Gastroesophageal sphincter (tissue), 3 donors: ENCODE results near the gene FEZF1.

Experiments
- CTCF ChIP-seq, 4 experiments: fragments of 200-600 bp in 2 of 4; fragments of 450-650 bp in 2 of 4; sonication (generic) in 1 of 4; IDR thresholded peaks; one replicate each; pipeline ENCODE4 v1.5.1; 2017 to 2019; ENCODE audit warnings: antibody characterized with exemption in 4 of 4, mild to moderate bottlenecking in 2 of 4, moderate library complexity in 2 of 4
- POLR2A ChIP-seq, 2 donors: fragments of 450-650 bp; IDR thresholded peaks; one replicate each; pipeline ENCODE4 v1.6.1; 2017; ENCODE audit warnings: antibody characterized with exemption in 2 of 2, mild to moderate bottlenecking in 2 of 2, moderate library complexity in 1 of 2
- POLR2AphosphoS5 ChIP-seq: sonication (generic); formaldehyde crosslinking; IDR thresholded peaks from one replicate; pipeline ENCODE4 v1.6.1; 2017; ENCODE audit warnings: antibody characterized with exemption

GRCh38 chr7:122329145-122329802 is 24.7 kb upstream of the FEZF1 start:
- TF ChIP-seq CTCF (IDR thresholded peaks at IDR 0.05) (no peak), POLR2A (IDR thresholded peaks at IDR 0.05) (no peak), POLR2AphosphoS5 (no peak)
